KMS-11 (cell line): ENCODE data around the gene TMEM168.

ENCODE experiments used
- H2AFZ ChIP-seq: fragments of 200-600 bp; sonication (generic); 2 replicates; pipeline ENCODE4 v1.6.1; 2016; ENCODE audit warnings: antibody characterized with exemption, mixed run types, low read depth
- H3K27ac ChIP-seq: fragments of 200-600 bp; sonication (generic); 2 replicates; pipeline ENCODE4 v1.6.1; 2016; ENCODE audit warnings: mild to moderate bottlenecking, mixed run types
- H3K27me3 ChIP-seq: fragments of 200-600 bp; sonication (generic); 2 replicates; pipeline ENCODE4 v1.6.1; 2017; ENCODE audit warnings: mild to moderate bottlenecking, low read depth, mixed run types, moderate library complexity; ENCODE audit not compliant: insufficient read depth
- H3K36me3 ChIP-seq: fragments of 200-600 bp; sonication (generic); 2 replicates; pipeline ENCODE4 v1.6.1; 2017; ENCODE audit warnings: mild to moderate bottlenecking, mixed run types; ENCODE audit not compliant: insufficient read depth
- H3K4me1 ChIP-seq: fragments of 200-600 bp; sonication (generic); 2 replicates; pipeline ENCODE4 v1.6.1; 2016; ENCODE audit warnings: mild to moderate bottlenecking, low read depth, mixed run types; ENCODE audit not compliant: poor library complexity, severe bottlenecking
- H3K4me2 ChIP-seq: fragments of 200-600 bp; sonication (generic); 2 replicates; pipeline ENCODE4 v1.7.0; 2016; ENCODE audit warnings: mild to moderate bottlenecking, mixed run types
- H3K4me3 ChIP-seq: fragments of 200-600 bp; sonication (generic); IDR thresholded peaks from 2 replicates; pipeline ENCODE4 v1.6.1; 2017; ENCODE audit warnings: low read depth, low read length, mixed read lengths; ENCODE audit not compliant: insufficient read depth
- H3K79me2 ChIP-seq: fragments of 200-600 bp; sonication (generic); 2 replicates; pipeline ENCODE4 v1.6.1; 2016; ENCODE audit warnings: low read depth, mixed run types; ENCODE audit not compliant: insufficient read depth
- H3K9ac ChIP-seq: fragments of 200-600 bp; sonication (generic); 2 replicates; pipeline ENCODE4 v1.6.1; 2016; ENCODE audit warnings: mild to moderate bottlenecking, mixed run types
- H4K20me1 ChIP-seq: fragments of 200-600 bp; sonication (generic); 2 replicates; pipeline ENCODE4 v1.6.1; 2016; ENCODE audit warnings: mild to moderate bottlenecking, mixed run types; ENCODE audit not compliant: insufficient read depth
- TF ChIP-seq, protein P1 (sequence below): fragments of 200-600 bp; sonication (generic); conservative IDR thresholded peaks from 2 replicates; pipeline ENCODE4 v1.6.1; 2017; ENCODE audit warnings: low read depth, mild to moderate bottlenecking, antibody characterized with exemption, low read length, moderate library complexity, mixed read lengths

Gene TMEM168

DNA sequence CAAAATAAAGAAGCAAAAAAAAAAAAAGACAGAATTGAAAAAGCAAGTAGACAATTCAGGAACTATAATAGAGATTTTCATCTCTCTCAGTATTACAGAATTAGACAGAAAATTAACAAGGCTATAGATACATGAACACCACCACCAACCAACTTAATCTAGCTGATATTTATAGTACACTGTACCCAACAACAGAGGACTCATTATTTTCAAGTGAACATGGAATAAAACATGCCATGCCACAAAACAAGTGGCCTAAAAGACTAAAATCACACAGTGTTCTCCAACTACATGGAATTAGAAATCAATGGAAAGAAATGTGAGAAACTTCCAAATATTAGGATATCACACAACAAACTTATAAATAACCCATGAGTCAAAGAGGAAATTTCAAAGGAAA is 9.1 kb downstream of the TMEM168 start:
- Histone ChIP-seq H3K9ac (no peak overlapping the region), H3K4me1 (no peaks in the 10 kb centered on the region), H3K27ac (no peak overlapping the region), H2AFZ (no peak overlapping the region), H3K36me3 (peaks cover 8% of the 10 kb centered on the region; the same call in 1 of the 2 replicates), H3K4me3 (no peak overlapping the region), H3K27me3 (no peaks in the 10 kb centered on the region), H3K79me2 (peaks cover 11% of the 10 kb centered on the region; the same call in 1 of the 2 replicates), H4K20me1 (no peaks in the 10 kb centered on the region), H3K4me2 (no peak overlapping the region)
- TF ChIP-seq, protein P1, sequence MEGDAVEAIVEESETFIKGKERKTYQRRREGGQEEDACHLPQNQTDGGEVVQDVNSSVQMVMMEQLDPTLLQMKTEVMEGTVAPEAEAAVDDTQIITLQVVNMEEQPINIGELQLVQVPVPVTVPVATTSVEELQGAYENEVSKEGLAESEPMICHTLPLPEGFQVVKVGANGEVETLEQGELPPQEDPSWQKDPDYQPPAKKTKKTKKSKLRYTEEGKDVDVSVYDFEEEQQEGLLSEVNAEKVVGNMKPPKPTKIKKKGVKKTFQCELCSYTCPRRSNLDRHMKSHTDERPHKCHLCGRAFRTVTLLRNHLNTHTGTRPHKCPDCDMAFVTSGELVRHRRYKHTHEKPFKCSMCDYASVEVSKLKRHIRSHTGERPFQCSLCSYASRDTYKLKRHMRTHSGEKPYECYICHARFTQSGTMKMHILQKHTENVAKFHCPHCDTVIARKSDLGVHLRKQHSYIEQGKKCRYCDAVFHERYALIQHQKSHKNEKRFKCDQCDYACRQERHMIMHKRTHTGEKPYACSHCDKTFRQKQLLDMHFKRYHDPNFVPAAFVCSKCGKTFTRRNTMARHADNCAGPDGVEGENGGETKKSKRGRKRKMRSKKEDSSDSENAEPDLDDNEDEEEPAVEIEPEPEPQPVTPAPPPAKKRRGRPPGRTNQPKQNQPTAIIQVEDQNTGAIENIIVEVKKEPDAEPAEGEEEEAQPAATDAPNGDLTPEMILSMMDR = no peak

DNA sequence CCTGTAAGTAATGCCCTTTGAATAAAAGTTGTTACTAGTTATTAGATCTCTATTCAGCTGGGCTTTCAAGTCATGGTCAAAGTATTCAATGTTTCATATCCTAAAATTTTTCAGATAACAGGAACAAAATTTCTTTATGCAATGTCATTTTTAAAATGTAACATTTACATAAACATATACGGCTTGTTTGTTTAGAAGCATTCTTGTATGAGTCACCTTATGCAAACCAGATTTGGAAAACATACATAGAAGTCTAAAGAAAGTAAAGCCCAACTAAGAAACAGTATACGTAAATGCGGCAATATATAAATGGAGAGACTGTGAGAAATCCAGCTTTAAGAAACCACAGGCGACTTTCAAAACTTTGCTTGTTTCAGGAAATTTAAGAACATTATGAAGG is 10.5 kb downstream of the TMEM168 start:
- Histone ChIP-seq H3K4me1 (no peaks in the 10 kb centered on the region), H3K27me3 (no peaks in the 10 kb centered on the region), H3K79me2 (no peaks in the 10 kb centered on the region; the same call in 1 of the 2 replicates), H3K36me3 (peaks cover 8% of the 10 kb centered on the region; the same call in 1 of the 2 replicates), H3K9ac (no peak overlapping the region), H3K4me3 (no peak overlapping the region), H4K20me1 (no peaks in the 10 kb centered on the region), H3K4me2 (no peak overlapping the region), H3K27ac (no peak overlapping the region), H2AFZ (no peak overlapping the region)
- TF ChIP-seq, protein P1 = no peak

DNA sequence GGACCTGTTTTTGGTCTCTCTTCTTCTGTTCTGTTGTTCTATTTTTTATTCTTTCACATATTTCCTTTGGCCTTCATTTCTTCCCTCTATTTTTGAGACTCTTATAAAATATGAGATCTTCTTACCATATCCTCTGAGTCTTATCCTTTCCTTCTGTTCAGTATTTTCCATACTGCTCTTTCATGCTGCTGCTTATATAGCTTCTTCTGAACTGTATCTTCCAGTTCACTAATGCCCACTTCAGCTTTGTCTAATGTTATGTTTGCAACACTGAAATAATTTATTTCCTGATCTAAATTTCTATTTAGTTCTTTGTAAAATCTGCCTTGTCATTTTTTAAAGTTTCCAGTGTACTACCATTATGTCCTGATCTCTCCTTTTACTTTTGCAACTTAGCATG is 12.8 kb downstream of the TMEM168 start:
- Histone ChIP-seq H3K36me3 (no peaks in the 10 kb centered on the region), H3K27me3 (no peaks in the 10 kb centered on the region), H3K4me3 (no peak overlapping the region), H3K9ac (no peak overlapping the region), H3K4me2 (no peak overlapping the region), H3K4me1 (no peaks in the 10 kb centered on the region), H3K79me2 (no peaks in the 10 kb centered on the region; the same call in 1 of the 2 replicates), H4K20me1 (no peaks in the 10 kb centered on the region), H3K27ac (no peak overlapping the region), H2AFZ (no peak overlapping the region)
- TF ChIP-seq, protein P1 = no peak

DNA sequence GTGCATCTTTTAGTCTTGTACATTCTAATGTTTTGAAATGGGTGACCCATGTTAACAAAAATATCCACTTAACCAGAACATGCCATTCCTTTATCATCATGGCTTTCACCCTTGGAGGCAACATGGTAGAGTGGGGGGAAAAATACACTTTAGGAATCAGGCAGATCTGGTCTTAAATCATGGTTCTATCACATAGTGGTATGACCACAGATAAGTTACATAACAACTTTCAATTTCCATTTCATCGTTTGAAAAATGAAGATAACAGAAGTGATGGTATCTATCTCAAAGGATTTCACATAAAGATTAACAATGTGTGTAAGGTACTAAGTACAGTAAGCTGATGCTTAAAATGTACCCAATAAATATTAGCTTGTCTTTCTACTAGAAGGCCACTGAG is 19.0 kb downstream of the TMEM168 start:
- no peaks in the 10 kb centered on the region for H4K20me1 ChIP-seq
- no peak overlapping the region for H3K27ac ChIP-seq
- no peaks in the 10 kb centered on the region for H3K79me2 ChIP-seq
- H3K9ac ChIP-seq = no peak overlapping the region
- no peaks in the 10 kb centered on the region for H3K27me3 ChIP-seq
- no peak overlapping the region for H2AFZ ChIP-seq
- H3K36me3 ChIP-seq = no peaks in the 10 kb centered on the region
- no peak overlapping the region for H3K4me2 ChIP-seq
- TF ChIP-seq, protein P1 = no peak
- H3K4me3 ChIP-seq = no peak overlapping the region
- no peaks in the 10 kb centered on the region for H3K4me1 ChIP-seq
